RPMI8226 (cell line): ENCODE data around the gene SPDEF.

ENCODE experiments used
- DNase-seq: peaks from one replicate; pipeline ENCODE4 v3.0.0-alpha.2; 2015

SPDEF gene

GRCh38 chr6:34556031-34556471 lies at the start of gene SPDEF:
Gene SPDEF, minus strand, starts transcription at chr6:34556329. Its CDS starts 11,874 bp downstream, at chr6:34544455.
- no peak for DNase-seq

DNA sequence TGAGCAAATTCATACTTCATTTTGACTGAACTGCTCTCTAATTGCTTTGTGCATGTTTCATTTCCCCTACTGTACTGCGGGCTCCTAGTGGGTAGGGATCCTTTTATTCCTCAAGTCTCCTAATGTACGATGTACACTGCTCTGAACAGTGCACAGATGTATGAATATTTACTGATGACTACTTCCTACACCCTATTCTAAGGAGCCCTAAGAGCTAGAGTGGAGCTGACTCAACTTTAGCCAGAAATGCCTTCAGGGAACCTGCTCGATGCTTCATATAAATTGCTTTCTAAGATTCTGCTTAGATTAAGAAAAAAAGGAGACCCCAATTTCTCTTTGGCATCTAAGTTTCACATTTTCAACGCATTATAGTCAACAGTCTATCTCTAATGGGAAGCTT lies 47.6 kb upstream of the SPDEF start:
- no peak for DNase-seq

GRCh38 chr6:34602318-34603111 lies 46.4 kb upstream of the SPDEF start:
- no peak for DNase-seq

DNA sequence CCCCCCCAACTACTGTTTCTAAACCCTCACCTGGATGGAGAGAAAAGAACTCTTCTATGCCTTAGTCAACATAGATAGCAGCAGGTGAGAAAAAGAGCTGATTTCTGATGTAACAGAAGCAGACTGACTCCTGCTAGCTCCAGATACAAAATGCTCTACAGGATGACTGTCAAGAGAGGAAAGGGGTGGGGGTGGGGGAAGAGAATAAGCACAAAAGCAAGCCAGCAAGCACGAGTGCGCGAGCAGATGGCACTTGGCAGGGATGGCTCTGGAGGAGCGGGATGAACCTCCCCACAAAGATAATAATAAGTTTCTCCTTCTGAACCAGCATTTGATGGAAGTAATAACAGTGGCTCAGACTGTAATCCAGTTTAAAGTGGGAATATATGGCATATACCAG lies 45.6 kb upstream of the SPDEF start:
- DNase-seq, result no peak

GRCh38 chr6:34600796-34601195 lies 44.7 kb upstream of the SPDEF start:
- no peak for DNase-seq

GRCh38 chr6:34600101-34600500 lies 44.0 kb upstream of the SPDEF start:
- DNase-seq, result no peak

DNA sequence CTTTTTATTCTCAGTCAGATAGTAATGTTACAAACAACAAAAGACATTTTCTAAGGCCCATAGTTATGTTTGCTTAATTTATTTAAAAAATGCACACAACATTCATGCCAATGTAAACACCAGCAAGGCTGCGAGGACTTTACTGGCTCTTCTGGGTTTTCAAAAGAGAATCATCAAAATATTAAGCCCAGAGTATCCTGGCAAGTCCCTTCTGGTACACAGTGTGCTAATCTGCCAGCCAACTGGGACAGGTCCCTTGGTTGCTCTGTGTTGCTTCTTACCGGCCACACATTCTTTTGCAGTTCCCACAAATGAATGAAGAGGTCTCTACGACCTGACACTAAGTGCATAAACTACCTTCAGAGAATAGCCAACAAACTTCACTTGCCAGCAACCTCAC lies 42.6 kb upstream of the SPDEF start:
- no peak for DNase-seq

DNA sequence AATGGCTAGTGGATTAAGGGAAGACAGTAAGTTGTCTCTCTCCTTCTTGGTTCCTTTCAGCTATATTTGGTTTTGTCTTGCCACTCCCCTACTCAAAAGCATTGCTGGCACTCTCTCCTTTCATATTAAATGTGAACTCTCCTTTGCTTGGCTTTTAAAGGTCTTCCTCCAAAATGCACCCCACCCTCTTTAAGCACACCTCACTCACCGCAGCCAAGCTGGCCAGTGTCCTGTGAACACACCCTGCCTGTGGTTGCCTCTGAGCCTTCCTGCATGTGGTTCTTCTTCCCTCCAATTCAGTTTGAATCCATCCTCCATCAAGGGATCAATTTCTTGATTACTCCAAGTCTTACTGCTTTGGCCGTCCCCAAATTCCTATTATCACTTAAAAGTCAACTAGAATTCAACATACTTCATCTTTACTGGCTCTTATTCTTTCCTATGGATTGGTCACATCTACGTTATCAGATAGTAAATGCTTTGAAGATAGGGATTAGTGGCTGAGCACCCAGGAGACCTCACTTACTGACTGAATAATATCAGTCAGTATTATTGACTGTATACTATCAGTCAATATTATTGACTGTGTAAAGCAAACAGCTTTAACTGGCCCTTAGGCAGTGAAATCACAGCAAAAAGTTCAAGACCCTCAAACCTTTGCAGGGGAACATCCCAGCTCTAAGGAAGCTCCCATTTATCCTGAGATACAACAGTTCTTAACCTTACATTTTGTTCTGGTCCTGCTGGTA lies 41.6 kb upstream of the SPDEF start:
- DNase-seq, result no peak

- no peak for DNase-seq
These were observed 40.7 kb upstream of the SPDEF start for GRCh38 chr6:34596798-34597197.

DNA sequence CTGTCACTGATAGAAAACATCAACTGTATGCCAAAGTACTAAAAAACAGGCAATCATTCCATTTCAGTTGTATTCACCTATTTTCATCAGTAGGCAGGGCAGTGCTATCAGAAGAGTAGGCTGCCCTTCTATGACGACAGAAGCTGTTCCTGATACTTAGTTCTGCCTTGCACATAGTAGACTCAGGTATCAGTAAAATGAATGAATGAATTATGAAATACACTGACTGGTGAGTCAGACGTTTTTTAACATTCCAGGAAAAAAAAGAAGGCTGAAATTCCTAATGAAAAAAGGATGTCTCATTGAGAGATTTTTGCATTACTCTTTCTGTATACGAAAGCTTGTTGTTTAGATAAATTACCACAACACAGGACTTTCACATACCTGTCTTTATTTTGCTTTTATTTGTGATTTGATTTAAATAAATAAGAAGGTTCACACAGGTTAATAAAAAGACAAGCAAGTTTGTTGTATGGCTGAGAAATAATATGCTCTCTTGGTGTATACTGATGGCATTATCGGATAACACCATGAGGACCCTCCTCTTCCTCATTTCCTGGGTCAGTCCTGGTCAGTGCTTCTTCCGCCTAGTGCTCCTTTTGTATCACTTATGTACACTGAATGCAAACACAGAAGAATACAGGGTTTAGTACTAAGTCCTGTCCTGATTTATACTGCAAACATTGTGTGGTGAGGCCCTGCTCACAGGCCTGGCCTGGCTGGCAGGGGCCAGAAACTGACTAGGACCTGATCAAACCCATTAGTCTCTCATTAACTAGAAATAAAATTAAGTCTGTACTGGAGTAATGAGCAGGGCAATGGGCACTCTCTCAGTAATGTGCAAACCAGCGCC lies 39.4 kb upstream of the SPDEF start:
- DNase-seq, result no peak

- DNase-seq, result no peak
These were observed 37.6 kb upstream of the SPDEF start for GRCh38 chr6:34593701-34594100.

GRCh38 chr6:34592208-34592952 lies 36.3 kb upstream of the SPDEF start:
- DNase-seq, result no peak

DNA sequence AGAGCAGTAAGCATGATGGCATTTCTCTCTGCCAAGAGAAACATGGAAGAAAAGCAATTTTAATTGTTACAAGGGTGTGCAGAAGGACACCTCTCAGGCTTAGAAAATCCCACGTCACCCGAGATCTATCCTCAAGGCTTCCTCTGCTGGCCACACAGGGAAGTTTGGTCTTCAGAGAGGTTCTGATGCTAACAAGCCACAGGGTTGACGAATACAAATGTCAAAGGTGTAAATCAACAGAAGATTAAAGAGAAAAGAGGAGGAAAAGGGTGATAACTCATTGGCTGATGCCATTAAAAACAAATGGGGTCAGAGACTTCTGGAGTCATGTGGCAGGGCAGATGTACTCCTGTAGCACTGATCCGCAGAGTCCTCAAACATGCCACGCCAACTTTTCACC lies 33.6 kb upstream of the SPDEF start:
- DNase-seq, result no peak

DNA sequence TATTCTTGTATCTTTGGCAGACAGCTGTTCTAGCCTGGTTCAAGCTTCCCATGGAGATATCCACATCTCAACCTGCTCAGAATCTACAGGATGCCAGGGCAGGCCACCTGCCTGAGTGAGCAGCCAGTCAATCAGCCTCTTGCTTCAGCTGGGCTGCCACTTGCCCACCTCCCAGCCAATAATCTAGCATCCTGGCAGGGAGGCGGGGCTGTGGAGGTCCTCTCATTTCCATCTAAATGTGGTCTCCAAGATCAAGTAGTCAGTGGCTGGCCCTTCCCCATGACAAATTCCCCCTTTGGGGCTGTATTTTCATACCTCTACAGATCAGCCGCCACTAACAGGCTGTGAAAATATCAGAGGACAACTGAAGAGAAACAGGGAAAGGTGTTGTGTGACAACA lies 33.0 kb upstream of the SPDEF start:
- no peak for DNase-seq

DNA sequence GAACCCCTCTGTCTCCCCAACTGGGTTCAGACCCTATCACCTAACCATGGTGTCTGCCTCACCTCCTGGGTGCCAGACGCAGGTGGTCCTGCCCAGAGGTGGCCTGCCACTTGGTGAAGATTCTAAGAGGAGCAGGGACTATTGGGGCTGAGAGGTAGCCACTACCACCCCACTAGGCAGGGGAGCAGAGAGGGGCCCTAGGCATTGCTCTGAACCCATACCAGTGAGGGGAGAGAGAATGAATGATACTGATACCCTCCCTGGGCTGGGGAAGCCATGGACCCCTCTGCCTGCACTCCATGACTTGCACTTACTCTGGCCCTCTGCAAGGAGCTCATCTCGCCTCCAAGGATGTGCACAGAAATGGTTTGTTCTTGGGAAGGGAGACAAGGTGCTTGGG lies 31.7 kb upstream of the SPDEF start:
- no peak for DNase-seq

GRCh38 chr6:34587325-34587724 lies 31.2 kb upstream of the SPDEF start:
- no peak for DNase-seq

- no peak for DNase-seq
These were observed 30.4 kb upstream of the SPDEF start for GRCh38 chr6:34586327-34587040.

DNA sequence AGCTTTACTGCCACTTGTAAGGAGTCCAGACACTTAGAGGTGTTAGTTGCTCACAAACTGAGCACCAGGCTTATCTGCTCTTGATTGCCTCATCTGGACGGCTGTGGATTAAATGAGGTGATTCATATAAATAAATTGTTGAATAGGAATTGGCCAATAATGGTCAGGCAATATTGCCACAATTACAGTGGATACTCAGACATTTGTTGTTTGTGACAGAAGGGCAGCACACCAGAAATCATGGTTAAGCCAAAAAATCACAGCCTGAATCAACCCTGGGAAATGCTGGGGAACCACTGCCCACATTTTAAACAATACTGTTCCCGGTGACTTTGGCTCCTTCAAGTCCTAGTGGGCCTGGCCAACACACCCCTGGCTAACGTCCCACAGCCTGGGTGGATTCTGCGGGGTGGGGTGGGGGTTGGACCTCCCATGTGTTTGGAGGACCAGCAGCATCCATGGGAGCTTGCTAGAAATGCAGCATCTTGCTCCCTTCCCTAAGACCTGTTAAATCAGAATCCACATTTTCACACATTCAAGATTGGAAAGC lies 29.5 kb upstream of the SPDEF start:
- no peak for DNase-seq

GRCh38 chr6:34585108-34585507 lies 29.0 kb upstream of the SPDEF start:
- no peak for DNase-seq

DNA sequence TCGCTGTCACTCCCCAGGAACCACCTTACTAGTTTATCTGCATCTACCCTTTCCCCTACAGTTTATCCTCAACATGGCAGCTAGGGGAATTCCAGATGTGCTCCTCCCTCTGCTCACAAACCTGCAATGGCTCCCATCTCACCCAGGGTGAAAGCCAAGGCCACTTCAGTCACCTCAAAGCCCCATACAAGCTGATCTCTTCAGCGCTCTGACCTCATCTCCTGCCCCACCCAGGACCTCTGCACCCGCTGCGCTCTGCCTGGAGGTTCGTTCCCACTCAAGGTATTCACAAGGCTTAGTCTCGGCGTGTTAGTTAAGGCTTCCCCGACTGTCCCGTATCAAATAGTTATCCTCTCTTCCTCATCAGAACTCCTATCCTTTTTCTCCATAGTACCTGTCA lies 28.6 kb upstream of the SPDEF start:
- DNase-seq, result no peak

- DNase-seq, result no peak
These were observed 27.9 kb upstream of the SPDEF start for GRCh38 chr6:34583861-34584604.
